Ureter (tissue), 1 donor: ENCODE measurements around the gene MDGA2. TPM values are rescaled to one million over a fixed set of nuclear protein-coding genes. Genes with fewer than 3 reads are reported as not detected.

Source experiments
- DNase-seq: peaks from one replicate; pipeline ENCODE4 v3.0.0-alpha.2; 2020; ENCODE audit warnings: low spot score
- total RNA-seq: library from RNA; stranded (reverse); gene quantifications from one replicate; pipeline ENCODE4 v1.2.4, GENCODE V29; 2023
- donor health status: DM: yes; HTN: yes; CAD: no.

Gene MDGA2
- total RNA-seq, 1 donor from 2014 or later, result not detected

GRCh38 chr14:47485421-47485820 is 190.0 kb downstream of the MDGA2 start:
- DNase-seq, result no peak

GRCh38 chr14:47483449-47483848 is 192.0 kb downstream of the MDGA2 start:
- DNase-seq, result no peak

DNA sequence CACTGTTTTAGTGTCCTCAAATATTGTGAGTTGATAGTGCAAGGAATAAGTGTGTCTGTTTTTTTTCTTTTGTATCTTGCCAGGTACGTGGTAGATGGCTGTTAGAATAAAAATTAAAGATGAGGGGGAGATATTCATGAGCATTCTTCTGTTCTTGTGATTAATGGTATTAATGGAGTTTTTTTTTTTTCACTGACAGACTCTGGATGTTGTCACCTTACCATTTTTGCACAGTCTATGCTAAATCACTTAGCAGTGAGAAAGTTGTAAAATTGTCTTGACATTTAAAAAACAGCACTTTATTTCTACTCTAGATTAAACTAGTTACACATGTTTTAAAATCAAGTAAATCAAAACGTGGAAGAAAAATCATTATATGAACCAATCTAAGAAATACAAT is 204.3 kb downstream of the MDGA2 start:
- DNase-seq, result no peak

- DNase-seq, result no peak
Measured at GRCh38 chr14:47466916-47467315, 208.5 kb downstream of the MDGA2 start.

DNA sequence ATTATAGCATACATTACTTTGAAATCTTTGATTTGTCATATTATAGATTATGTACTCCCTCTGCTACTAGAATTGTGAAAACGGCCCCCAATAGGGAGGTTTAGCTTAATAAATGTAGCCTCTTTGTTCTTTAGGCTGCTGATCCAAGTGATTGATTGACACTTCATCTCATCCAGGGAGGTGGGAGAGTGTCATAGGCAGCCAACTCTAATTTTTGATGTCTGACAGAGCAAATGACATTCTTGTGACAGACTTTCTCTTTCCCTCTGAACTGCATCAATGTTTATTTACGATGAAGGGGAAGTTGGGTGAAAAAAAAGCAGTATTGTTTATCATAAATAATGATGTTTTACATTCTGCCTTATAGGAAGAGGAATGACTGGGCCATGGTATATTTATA is 221.4 kb downstream of the MDGA2 start:
- no peak for DNase-seq

- DNase-seq, result no peak
Measured at GRCh38 chr14:47447076-47447475, 228.3 kb downstream of the MDGA2 start.

GRCh38 chr14:47442211-47442610 is 233.2 kb downstream of the MDGA2 start:
- DNase-seq, result no peak

- DNase-seq, result no peak
Measured at GRCh38 chr14:47439953-47440352, 235.5 kb downstream of the MDGA2 start.

DNA sequence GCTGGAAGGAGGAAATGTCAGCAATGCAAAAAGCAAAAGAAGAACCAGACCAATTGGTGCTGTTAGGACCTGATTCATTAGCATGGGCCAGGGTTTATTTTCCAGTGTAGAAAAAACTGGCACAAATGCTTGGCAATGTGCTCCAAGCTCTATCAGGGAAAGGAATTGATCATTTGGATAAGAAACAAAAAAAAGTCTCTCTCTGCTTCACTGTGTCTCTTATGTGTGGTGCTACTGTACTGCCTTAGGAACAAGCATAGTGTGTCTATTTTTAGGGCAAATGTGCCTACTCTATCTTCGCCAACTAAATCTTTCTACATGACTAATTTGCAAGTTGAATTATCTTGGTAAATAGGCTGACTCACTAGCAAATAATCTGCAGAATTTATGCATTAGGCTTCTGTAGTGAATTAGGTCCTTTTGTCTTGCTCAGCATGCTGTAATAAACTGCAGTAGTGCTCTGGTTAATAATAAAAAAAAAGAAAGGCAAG is 236.7 kb downstream of the MDGA2 start:
- no peak for DNase-seq

DNA sequence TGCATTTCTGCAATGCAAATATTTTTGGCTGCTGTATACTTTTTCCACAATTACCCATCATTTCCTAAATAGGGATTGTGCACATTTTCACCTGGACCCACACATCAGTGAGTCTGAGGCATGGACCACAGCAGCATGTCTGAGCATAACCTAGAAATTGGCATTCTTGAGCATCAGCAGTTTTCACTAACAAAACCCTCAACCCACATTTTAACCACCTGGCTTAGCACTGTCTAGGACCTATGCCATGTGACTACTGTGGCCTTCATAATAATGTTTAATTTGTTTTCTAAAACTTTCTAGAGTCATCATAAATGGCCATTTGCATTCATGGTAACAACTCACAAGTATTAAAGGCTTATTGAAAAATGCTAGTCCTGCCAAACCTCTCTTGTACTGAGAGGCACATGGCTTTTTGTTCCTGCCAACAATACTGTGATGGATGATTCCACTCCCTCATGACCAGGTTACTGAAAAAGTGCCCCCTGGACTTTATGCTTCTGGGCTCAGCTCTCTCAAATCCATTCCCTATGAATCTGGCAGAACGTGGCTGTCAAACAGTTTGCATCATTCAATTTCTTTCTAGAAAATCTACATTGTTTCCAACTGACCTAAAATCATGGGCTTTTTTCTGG is 240.0 kb downstream of the MDGA2 start:
- no peak for DNase-seq

DNA sequence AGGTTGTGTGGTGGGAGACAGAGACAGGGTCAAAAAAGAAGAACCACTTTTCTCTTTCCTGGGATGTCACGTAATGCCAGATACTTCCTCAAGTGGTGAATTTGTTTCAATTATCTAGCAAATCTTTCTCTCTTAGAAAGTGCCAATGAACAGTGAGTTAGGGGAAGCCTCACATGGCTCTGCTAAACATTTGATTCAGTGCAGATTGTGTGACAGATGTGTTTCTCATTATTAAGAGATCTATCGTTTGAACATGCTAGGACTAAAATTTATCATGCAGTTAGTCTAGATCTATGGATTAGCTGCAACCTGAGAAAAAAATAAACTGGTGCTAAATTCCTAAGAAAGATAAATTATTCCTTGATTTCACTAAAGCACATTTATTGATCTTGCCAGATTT is 247.8 kb downstream of the MDGA2 start:
- DNase-seq, result no peak

DNA sequence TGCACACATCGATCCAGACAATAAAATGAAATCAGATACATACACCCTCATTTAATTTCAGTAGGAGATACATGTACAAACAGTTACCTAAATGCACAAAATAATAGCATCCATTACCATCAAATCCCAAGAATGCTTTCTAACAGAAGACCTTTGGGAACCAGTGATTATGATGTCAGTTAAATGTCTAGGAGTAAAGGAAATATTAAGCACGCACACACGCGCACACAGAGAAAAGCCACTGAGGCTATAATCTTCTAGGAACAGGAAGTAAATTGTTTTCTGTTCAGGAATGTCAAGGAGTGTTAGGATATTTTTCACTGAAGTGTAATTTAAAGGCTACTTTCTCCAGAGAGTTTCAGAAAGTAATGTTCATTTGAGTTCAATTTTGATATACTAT is 250.1 kb downstream of the MDGA2 start:
- no peak for DNase-seq

DNA sequence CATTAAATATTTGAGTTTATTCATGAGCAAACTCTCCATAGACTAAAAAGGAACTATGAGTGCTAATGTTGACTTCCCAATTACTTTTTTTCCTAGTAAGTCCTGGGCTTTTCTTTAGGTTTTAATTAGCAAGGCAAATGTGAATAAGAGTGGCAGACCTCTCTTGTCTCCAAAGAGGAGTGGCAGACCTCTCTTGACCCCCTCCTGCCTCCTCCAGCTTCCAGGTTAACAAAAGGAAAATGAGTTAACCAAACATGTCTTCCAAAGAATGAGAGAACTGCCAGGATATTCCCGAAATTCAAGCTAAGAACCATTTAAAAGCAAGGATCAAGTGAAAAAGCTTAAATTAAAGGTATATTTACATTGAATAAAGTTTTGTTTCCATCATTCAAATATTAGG is 253.2 kb downstream of the MDGA2 start:
- no peak for DNase-seq

DNA sequence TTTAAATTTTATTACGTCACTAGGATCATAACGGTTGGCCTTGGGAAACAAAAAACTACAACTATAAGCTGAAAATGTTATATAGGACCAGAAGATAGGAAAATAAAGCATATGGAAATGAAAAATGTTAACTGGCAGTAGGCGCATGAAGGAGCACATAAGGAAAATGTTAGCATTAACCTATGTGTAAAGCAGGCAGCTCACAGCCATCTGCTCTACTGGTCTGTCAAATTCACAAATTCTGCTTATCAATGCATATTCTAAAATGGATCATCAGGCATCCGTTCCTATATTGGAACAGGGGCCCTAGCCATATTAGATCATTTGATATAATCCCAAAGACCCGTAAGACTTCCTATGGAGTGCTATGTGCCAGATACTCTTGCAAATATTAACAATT is 263.9 kb downstream of the MDGA2 start:
- no peak for DNase-seq

DNA sequence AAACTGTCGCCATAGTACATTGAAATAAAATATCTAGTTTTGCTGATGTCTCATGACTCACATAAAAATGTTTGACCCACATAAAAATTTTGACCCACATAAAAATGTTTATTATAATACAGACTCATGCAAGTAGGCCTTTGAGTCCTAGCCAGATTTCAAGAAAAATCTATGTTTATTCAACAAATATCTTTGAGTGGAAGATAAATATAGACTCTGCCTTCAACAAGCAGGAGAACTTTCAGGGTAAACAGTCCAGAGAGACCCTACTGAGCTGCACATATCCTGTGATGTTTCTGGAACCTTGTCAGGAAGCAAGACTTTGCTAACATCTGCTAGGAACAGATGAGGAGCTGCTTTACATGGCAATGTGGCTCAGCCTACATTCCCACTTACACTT is 283.1 kb downstream of the MDGA2 start:
- DNase-seq, result no peak

- no peak for DNase-seq
Measured at GRCh38 chr14:47390831-47391504, 284.4 kb downstream of the MDGA2 start.

- no peak for DNase-seq
Measured at GRCh38 chr14:47389535-47389934, 285.9 kb downstream of the MDGA2 start.

DNA sequence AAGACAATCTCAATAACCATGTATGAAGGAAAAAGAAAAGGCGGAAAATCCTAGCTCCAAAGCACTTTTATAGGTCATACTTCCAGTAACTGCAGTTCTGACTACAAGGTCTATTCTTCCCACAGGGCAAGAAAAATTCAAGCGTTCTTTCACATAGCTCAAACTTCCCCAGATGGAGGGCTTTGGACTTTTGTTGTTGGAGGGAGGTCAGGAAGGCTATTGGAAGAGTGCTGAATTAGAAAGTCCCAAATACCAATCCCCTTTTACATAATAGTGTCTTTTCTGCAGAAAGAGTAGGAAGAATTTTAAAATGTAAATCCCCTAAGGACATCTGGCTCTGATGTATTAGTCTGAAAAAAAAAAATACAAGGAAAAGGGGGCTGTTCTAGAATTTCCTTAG is 309.4 kb downstream of the MDGA2 start:
- DNase-seq, result no peak

DNA sequence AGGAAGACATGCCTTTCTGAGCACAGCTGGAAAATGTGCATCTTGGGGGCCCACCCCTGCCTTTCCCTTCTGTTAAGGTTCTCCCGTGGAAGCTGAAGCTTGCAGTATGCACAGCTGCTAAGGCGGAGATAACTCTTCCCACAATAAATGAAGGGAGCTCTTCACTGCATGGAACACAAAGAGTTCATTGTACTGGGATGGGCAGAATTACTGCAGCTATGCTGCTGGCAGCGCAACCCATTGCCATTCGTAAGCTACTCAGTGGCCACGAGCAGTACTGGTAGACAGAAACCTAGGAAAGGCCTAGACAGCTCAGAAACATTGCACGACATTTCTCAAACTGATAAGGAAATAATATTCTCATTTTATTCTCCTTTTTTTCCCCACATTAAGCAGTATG is 310.2 kb downstream of the MDGA2 start:
- DNase-seq, result no peak

GRCh38 chr14:47353186-47353585 is 322.2 kb downstream of the MDGA2 start:
- no peak for DNase-seq

DNA sequence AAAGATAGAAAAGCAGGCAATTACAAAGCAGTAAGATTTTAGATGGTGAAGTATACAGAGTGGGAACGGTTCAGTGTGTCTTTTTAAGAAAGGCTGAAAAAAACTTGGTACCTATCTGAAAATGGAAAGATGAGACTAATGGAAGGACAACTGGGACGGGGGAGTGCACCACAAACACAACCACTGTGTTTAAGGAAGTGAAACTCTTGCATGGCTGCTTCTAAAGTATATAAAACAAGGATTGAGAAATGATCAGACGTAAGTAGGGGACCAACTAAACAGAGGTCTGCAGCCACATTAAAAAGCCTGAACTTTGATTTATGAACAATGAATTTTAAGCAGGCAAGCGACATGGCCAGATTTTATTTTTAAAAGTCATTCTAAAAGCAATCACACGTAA is 328.6 kb downstream of the MDGA2 start:
- no peak for DNase-seq

DNA sequence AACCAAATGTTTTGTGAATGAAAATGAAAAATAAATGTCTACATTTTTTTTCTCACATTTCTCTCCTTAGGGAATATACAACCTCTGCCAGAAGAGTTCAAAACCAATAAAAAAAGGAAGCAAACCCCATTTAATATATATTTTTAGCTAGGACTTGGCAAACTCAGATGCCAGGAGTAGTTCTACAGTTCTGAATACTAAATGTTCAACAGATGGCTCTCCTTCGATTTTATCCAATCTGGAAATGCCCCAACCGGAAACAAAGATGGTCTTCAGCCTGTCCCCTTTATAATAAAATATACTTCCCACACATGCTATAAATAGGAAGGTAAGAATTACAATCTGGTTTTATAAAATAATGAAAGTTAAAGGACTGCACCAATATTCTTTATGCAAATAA is 330.4 kb downstream of the MDGA2 start:
- no peak for DNase-seq

GRCh38 chr14:47332939-47333338 is 342.5 kb downstream of the MDGA2 start:
- DNase-seq, result no peak

- no peak for DNase-seq
Measured at GRCh38 chr14:47332106-47332505, 343.3 kb downstream of the MDGA2 start.
